A673 (cell line): ENCODE data around the gene BEST1.

Experiments
- EZH2 ChIP-seq: fragments of 200-600 bp; sonication (generic); IDR thresholded peaks from 2 replicates; pipeline ENCODE4 v1.6.1; 2017; ENCODE audit warnings: borderline replicate concordance, low read depth, mild to moderate bottlenecking, mixed read lengths, antibody characterized with exemption, low read length; ENCODE audit not compliant: poor library complexity, severe bottlenecking
- TF ChIP-seq, protein P1 (sequence below): fragments of 300-800, 200-600 bp; sonication (generic); conservative IDR thresholded peaks from 2 replicates; pipeline ENCODE4 v1.5.1; 2017; ENCODE audit warnings: low read depth, mild to moderate bottlenecking, antibody characterized with exemption, low read length, moderate library complexity, mixed read lengths

DNA sequence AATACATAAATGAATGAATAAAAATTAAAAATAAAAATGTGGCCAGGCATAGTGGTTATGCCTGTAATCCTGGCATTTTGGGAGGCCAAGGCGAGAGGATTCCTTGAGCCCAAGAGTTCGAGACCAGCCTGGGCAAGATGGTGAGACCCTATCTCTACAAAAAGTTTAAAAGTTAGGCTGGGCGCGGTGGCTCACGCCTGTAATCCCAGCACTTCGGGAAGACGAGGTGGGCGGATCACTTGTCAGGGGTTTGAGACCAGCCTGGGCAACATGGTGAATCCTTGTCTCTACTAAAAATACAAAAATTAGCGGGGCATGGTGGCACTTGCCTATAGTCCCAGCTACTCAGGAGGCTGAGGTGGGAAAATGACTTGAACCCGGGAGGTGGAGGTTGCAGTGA lies 9.7 kb upstream of the BEST1 start:
- TF ChIP-seq, protein P1, sequence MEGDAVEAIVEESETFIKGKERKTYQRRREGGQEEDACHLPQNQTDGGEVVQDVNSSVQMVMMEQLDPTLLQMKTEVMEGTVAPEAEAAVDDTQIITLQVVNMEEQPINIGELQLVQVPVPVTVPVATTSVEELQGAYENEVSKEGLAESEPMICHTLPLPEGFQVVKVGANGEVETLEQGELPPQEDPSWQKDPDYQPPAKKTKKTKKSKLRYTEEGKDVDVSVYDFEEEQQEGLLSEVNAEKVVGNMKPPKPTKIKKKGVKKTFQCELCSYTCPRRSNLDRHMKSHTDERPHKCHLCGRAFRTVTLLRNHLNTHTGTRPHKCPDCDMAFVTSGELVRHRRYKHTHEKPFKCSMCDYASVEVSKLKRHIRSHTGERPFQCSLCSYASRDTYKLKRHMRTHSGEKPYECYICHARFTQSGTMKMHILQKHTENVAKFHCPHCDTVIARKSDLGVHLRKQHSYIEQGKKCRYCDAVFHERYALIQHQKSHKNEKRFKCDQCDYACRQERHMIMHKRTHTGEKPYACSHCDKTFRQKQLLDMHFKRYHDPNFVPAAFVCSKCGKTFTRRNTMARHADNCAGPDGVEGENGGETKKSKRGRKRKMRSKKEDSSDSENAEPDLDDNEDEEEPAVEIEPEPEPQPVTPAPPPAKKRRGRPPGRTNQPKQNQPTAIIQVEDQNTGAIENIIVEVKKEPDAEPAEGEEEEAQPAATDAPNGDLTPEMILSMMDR, result no peak
- no peak for TF ChIP-seq EZH2
